Kidney (tissue), 14 donors: ENCODE measurements around the gene PIGM. TPM values are rescaled to one million over a fixed set of nuclear protein-coding genes. Genes with fewer than 3 reads are reported as not detected.

Experiments
- DNase-seq, 5 donors: peaks; one replicate each; pipeline ENCODE4 v3.0.0-alpha.2; 2013 to 2020
- FAIRE-seq: peaks from 2 replicates; lab custom pipeline; 2012; peaks lifted over from hg19 to GRCh38; lab: Jason Lieb, UNC
- H3K27ac ChIP-seq, 2 donors: one replicate each; pipeline ENCODE4 v1.7.0; 2013; ENCODE audit warnings: low read depth in 2 of 2, low read length in 2 of 2, inconsistent platforms in 1 of 2
- H3K27me3 ChIP-seq: one replicate; pipeline ENCODE4 v1.7.1; 2013; ENCODE audit warnings: low read length, inconsistent platforms; ENCODE audit not compliant: control insufficient read depth, insufficient read depth
- H3K36me3 ChIP-seq, 3 donors: one replicate each; pipeline versions ENCODE4 v1.7.0 to v1.7.1; 2013; ENCODE audit warnings: low read length in 3 of 3, control low read depth in 1 of 3, inconsistent platforms in 1 of 3; ENCODE audit not compliant: insufficient read depth in 3 of 3, control insufficient read depth in 2 of 3
- H3K4me1 ChIP-seq, 3 donors: one replicate each; pipeline versions ENCODE4 v1.7.0 to v1.7.1; 2013; ENCODE audit warnings: low read length in 3 of 3, inconsistent platforms in 1 of 3, low read depth in 1 of 3; ENCODE audit not compliant: control insufficient read depth in 2 of 3, insufficient read depth in 2 of 3
- H3K4me3 ChIP-seq, 3 donors: one replicate each; pipeline versions ENCODE4 v1.7.0 to v1.8.1; 2013; ENCODE audit warnings: low read length in 3 of 3, control low read depth in 1 of 3, inconsistent platforms in 1 of 3
- H3K9ac ChIP-seq, 3 donors: one replicate each; pipeline versions ENCODE4 v1.7.0 to v1.7.1; 2013; ENCODE audit warnings: low read length in 3 of 3, control low read depth in 1 of 3, inconsistent platforms in 1 of 3
- H3K9me3 ChIP-seq, 3 donors: one replicate each; pipeline versions ENCODE4 v1.7.0 to v1.7.1; 2013; ENCODE audit warnings: low read length in 3 of 3, control low read depth in 1 of 3, inconsistent platforms in 1 of 3; ENCODE audit not compliant: control insufficient read depth in 2 of 3, insufficient read depth in 1 of 3
- CTCF ChIP-seq: IDR thresholded peaks from 3 replicates; pipeline ENCODE4 v1.5.1; 2012; ENCODE audit warnings: mild to moderate bottlenecking, moderate library complexity, borderline replicate concordance; ENCODE audit not compliant: insufficient read depth; ENCODE audit errors: extremely low read depth
- intact Hi-C: fragments of 100-400 bp; cut with DNase I; formaldehyde crosslinking; loops from one replicate; pipeline ENCODE4 v1.11.1; 2022
- polyA plus RNA-seq: library from polyadenylated mRNA; stranded (reverse); fragments of 350-450 nt; fragmentation: Illumina TruSeq; extraction: RNeasy Lipid Tissue Mini Kit (QIAGEN cat#74804); gene quantifications from one replicate; pipeline ENCODE4 v1.2.3, GENCODE V29; 2014; ENCODE audit warnings: low read depth, low replicate concordance; ENCODE audit not compliant: insufficient read depth
- total RNA-seq: library from RNA; stranded (reverse); fragmentation: NEBNext Ultra II Directional; extraction: Animal tissue kit (Norgen Biotek cat#: 25700); gene quantifications from one replicate; pipeline ENCODE4 v1.2.1, GENCODE V29; 2021
- donor health status: control.
- donor health status: control.
- donor health status: control.
- donor health status: control.
- donor health status: control.
- donor health status: DM: yes; HTN: yes; CAD: no.
- donor health status: Normal renal cell carcinoma (clear cell type).

Gene PIGM
- total and polyA plus RNA-seq, 2 donors from 2014 or later: 3.3 to 8.5 TPM

DNA sequence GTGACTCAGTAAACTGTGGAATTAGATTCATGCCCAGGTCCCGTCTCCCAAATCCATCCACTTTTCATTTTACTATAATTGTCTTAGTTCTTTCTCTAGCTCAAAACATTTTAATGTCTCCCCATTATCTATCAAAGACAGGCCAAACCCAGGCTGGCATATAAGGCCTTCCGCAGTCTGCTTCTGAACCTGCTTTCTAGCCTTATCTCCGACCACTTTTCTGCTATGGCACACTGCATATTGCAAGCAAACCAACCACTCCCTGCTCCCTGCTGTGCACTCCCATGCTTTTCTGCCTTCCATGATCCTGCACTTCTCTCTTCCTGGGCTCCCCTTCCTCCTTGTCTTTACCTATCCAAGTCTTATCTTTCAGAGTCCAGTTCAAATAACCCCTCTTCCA, 17.3 kb upstream of the PIGM start:
- H3K27me3 ChIP-seq: no peaks in the 10 kb centered on the region
- H3K36me3 ChIP-seq: no peaks in the 10 kb centered on the region
- FAIRE-seq: no peak
- TF ChIP-seq CTCF: no peak
- H3K27ac ChIP-seq: no peak overlapping the region
- DNase-seq: no peak
- H3K9ac ChIP-seq: no peak overlapping the region
- no peak overlapping the region for H3K4me3 ChIP-seq
- H3K9me3 ChIP-seq: no peaks in the 10 kb centered on the region
- peaks cover 0 to 5% (median 0%) of the 10 kb centered on the region in 3 donors for H3K4me1 ChIP-seq
- intact Hi-C loops: no loop called here

DNA sequence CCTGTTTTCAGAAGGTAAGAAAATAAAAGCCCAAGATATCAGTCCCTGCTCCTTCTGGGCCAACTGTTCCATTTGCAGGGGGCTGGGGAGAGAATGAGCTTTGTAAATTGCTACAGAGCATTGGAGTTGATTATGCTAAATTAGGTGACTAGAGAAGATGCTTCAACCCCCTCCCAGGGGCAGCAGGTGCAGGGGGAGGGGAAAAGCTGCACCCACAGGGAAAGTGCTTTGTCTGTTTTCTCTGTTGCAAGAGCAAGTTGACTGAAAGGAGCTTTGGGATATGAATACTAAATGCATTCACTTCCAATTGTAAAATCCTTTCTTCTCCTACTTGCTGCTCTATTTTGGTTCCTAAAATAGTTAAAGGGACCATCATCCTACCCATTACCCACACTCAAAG, 16.5 kb upstream of the PIGM start:
- no peak for TF ChIP-seq CTCF
- intact Hi-C loops: no loop called here
- FAIRE-seq: no peak

DNA sequence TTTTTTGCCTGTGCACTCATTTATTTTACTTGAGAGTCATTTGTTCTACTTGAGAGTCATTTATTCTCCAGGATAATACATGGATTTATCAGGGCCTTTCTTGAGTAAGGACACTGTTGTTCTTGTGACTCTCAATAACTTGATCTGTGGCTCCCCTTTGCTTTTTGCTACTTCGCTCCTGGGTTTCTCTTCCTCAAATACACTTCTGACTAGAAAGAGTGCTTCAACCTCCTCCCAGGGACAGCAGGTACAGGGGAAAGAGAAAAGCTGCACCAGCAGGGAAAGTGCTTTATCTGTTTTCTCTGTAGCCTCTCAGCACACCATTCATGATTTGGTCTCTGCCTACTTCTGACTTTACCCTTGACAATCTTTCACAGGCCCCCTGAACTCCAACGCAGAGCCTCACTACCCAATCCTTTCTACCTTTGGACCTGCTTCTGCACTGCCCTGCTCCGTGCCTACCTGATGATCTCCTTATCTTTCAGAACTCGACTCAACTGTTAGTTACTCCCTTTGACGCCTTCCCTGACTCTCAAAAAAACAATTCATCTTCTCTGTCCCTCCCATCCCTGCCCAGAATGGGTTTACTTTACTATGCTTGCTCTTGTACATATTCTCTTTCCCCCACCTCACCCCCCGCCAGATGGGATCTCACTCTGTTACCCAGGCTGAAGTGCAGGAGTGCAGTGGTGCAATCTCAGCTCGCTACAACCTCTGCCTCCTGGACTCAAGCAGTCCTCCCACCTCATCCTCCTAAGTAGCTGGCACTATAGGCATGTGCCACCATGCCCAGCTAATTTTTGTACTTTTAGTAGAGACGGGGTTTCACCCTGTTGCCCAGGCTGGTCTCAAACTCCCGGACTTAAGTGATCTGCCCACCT, 15.6 kb upstream of the PIGM start:
- H3K4me3 ChIP-seq: no peak overlapping the region
- no peak overlapping the region for H3K27ac ChIP-seq
- no peak for TF ChIP-seq CTCF
- DNase-seq: no peak
- H3K36me3 ChIP-seq: no peaks in the 10 kb centered on the region
- intact Hi-C loops: no loop called here
- H3K9me3 ChIP-seq: no peaks in the 10 kb centered on the region
- no peak for FAIRE-seq
- H3K27me3 ChIP-seq: no peaks in the 10 kb centered on the region
- no peak overlapping the region for H3K9ac ChIP-seq
- peaks cover 0 to 5% (median 0%) of the 10 kb centered on the region in 3 donors for H3K4me1 ChIP-seq

More for the DNA sequence above, 16.5 kb upstream of the PIGM start:
- Histone ChIP-seq H3K9me3 (no peaks in the 10 kb centered on the region), H3K4me3 (no peak overlapping the region), H3K27me3 (no peaks in the 10 kb centered on the region), H3K9ac (no peak overlapping the region), H3K36me3 (no peaks in the 10 kb centered on the region), H3K4me1 (peaks cover 0 to 5% (median 0%) of the 10 kb centered on the region in 3 donors), H3K27ac (no peak overlapping the region)
- no peak for DNase-seq
